ENCODE measurements around the gene HEMGN.
"Not testable (repeated sequence)": the region's sequence is repeated elsewhere in the genome, so short reads cannot be mapped to it uniquely, and the experiment has no call there.

GRCh38 chr9:97960678-97961328 is 22.8 kb upstream of the HEMGN start:
- TF ChIP-seq, protein P1, sequence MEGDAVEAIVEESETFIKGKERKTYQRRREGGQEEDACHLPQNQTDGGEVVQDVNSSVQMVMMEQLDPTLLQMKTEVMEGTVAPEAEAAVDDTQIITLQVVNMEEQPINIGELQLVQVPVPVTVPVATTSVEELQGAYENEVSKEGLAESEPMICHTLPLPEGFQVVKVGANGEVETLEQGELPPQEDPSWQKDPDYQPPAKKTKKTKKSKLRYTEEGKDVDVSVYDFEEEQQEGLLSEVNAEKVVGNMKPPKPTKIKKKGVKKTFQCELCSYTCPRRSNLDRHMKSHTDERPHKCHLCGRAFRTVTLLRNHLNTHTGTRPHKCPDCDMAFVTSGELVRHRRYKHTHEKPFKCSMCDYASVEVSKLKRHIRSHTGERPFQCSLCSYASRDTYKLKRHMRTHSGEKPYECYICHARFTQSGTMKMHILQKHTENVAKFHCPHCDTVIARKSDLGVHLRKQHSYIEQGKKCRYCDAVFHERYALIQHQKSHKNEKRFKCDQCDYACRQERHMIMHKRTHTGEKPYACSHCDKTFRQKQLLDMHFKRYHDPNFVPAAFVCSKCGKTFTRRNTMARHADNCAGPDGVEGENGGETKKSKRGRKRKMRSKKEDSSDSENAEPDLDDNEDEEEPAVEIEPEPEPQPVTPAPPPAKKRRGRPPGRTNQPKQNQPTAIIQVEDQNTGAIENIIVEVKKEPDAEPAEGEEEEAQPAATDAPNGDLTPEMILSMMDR (IDR thresholded peaks at IDR 0.05; ENCODE audit: poor library complexity, severe bottlenecking) = not testable (repeated sequence)
- not testable (repeated sequence) for TF ChIP-seq POLR2AphosphoS5 (IDR thresholded peaks at IDR 0.05); EZH2 (IDR thresholded peaks at IDR 0.05; ENCODE audit: borderline replicate concordance, insufficient read depth, low read length, poor library complexity, severe bottlenecking); EP300 (conservative IDR thresholded peaks at IDR 0.05; ENCODE audit: poor library complexity, severe bottlenecking); TAF1 (IDR thresholded peaks at IDR 0.05; ENCODE audit: low read depth); MXI1 (conservative IDR thresholded peaks at IDR 0.05; ENCODE audit: poor library complexity, severe bottlenecking)
